Bone marrow (tissue), 2 donors: ENCODE results near the gene AIP.
A peak's percentile ranks its signal among the peaks of the same experiment; 100 is the strongest.

Source experiments
- DNase-seq, 2 donors: peaks; one replicate each; lab custom pipeline; 2025; lab: John Stamatoyannopoulos, UW

AIP gene

DNA sequence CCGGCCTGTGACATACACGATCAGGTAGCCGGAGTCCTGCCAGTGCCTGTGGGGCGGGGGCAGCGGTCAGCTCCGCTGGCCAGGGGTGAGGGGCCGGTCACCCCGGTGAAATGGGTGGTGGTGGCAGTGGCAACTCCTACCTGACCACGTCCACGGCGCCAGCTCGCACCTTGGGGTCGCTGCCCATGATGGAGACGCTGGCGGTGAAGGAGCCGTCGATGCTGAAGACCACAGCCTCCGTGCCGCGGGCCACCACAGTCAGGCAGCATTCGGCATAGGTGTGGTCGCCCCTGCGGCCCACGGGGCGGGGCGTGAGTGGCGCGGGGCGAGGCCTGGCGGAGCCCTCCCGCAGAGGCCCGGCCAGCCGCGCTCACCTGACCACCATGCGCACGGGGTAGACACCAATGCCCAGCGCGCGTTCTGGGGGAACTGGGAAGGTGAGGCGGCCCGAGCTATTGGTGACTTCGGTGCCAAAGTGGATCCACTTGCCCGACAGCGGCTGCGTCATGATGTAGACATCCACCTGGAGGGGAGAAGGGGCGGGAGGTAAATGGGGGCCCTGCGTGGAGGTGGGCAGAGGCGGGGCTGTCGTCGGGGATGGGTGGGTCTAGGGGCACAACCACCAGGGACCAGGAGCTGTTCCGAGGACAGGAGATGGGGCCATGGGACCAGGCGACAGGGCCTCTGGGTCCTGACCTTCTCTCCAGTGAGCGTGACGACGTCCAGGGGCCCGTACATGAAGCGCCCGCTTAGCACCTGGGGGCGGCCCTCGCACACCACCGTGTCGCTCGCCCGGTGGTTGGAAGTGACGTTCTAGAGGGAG lies 10.9 kb downstream of the AIP start:
- DNase-seq, result no peak

DNA sequence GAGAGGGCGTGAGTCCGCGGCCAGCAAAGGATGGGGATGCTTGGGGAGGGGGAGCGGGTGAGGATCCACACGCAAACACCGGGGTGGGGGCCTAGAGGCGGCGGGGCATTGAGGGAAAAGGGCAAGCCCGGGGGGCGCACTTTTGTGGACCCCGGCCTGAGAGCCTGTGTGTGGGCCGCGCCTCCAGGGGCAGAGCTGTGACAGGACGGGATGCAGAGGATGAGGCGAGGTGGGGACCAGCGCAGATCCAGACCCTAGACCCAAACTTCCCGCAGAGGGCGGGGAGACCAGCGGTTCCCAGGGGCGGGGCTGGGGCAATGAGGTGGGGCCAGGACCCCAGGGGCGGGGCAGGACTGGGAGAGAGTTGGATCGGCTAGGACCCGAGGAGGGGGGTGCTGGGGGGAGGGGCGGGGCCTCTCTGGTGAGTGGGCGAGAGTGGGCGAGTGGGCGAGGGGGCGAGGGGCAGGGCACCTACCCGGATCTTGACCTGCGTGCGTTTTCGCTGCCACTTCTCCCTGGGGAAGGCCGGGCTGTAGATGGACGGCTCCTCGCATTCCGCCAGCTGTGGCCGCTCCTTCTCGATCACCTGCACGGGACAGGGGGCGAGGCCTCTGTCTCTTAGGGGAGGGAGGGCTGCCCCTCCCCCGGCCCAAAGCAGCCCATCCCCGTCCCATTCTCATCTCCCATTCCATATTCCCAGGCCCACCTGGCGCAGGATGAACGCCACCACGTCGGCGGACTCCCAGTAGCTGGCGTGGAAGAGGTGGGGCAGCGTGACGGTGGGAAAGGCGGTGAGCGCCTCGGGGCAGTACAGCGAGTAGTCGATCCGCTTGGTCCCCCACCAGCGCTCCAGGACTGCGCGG lies 11.8 kb downstream of the AIP start:
- no peak for DNase-seq

DNA sequence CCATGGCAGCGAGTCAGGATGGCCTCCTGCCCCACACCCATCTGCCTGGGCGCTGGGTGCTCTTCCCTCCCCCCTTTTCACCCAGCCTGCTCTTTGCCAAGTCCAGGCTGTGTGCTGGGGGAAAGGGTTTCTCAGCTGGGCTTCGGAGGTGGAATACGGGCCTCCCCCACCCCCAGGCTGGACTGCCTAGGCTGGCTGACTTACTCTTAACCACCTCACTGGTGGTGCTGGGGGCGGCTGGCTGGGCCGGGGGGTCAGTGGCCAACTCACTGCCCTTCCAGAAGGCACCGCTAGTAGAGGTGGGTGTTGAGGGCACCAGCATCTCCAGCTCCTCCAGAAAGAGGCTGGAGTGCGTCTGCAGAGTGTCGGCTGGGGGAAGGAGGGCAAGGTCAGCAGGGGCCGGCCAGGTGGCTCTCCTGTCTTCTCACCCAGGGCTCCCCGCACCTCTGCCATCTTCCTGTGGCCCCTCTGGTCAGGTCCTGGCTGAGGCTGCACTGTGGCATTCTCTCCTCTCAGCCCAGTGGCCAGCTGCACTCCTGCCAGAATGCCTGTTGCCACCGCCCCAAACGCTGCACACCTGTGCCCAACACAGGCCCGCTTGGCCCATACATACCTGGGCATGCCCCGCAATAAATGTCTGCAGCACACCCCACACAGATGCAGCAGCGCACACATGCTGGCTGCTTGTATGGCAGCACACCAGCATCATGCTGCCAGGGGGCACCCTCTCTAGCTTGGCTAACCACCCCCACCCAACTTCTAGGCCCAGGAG lies 12.6 kb downstream of the AIP start:
- DNase-seq, result no peak

DNA sequence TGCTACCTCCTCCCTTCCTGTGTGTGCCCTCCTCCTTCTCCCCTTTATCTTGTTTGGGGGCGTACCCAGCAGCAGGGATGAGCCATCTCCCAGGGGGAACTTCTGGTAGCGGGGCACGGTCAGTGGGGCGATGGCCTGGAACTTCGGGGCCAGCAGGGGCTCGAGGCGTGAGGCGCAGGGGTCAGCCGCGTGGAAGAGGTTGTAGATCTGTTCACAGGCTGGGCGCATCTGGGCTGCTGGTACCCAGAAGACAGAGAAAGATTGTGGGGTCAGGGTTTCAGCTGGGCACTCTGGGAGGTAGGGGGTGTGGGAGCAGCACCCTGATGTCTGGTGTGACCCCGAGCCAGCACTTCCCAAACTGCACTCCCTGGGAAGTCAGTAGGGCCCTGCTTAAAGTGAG lies 13.3 kb downstream of the AIP start:
- no peak for DNase-seq

DNA sequence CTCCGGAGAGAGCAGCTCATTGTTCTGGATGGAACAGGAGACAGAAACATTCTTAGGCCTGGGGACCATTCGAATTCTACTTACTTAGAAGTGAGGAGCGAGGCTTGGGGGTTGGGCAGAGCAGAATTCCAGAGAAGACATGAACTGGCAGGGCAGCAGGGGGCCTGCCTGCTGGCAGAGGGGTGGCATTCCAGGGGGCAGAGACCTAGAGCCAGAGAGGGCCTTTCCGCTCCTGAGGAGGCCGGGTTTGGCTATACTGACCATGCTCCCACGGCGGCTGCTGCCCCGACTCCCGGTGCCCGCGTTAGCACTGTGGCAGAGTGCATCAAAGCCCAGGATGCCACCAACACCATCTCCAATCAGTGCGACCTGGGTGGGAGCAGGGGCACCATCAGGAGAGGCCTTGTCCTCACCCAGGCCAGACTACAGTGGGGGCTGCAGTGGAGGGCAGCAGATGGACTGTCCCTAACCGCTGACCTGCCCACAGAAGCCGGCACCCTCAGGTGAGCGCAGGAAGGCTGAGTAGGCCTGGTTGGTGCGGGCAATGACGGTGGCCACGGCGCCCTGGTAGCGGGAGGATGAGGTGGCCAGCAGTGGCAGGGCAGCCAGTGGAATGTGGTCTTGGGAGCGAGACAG lies 14.9 kb downstream of the AIP start:
- no peak for DNase-seq

DNA sequence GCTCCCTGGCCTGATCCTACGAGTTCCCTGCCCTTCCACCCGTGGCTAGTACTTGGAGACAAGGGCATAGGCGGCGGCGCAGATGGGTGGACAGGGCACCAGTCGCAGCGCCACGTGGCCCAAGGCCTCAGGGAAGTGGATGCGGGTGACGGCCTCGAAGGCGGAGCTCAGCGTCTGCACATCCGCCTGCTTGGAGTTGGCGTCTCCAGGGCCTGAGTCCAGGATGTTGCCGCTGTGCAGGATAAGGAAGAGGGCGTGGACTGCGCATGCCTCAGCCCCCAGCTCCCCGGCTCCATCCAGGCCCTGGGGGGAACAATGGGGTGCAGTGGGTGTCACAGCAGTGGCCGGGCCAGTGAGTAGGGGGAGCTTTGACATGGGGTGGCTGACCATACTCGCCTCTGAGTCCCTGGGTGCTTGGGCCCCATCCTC lies 15.7 kb downstream of the AIP start:
- DNase-seq, result no peak

DNA sequence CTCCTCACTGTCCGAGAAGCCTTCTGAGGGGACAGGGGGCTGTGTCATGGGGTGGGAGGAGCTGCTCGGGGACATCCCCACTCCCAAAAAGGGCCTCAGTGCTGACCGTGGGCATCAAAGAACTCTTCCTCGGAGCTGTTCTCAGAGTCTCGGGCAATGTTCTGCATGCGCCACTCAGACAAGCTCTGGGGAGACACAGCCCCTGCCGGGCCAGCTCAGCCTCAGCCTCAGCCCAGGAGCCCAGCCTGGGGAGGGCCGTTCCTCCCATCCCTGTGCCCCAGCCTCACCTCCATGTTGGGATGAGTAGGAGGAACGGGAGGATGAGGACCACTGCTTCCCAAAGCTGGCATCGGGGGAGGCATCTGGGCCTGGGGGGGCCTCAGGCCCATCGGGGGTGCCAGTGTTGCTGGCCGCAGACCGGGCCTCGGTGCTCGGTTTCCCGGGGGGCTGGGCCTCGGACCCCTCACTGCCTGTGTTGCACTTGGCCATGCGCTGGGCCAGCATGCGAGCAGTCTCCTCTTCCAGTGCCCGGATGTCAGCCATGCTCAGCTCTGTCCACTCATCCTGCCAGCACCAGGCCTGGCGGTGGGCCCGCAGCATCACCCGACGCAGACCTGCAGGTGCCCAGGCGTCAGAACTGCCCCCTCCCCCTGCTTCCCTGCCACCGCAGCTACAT lies 17.1 kb downstream of the AIP start:
- no peak for DNase-seq

DNA sequence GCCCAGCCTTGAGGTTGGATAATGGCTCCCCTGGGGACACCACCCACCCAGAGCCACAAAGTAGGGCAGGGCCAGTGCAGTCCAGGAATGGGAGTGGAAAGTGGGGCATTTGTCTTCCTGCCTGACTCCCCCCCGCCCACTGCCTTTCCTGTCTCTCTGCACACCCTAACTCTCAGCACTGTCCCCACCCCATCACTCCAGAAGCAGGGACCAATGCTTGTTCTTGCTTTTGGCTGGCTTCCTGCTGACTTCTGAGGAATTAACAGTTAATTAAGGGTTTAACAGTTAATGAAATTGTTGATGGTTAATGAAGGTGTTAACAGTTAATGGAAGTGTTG lies 17.6 kb downstream of the AIP start:
- no peak for DNase-seq

DNA sequence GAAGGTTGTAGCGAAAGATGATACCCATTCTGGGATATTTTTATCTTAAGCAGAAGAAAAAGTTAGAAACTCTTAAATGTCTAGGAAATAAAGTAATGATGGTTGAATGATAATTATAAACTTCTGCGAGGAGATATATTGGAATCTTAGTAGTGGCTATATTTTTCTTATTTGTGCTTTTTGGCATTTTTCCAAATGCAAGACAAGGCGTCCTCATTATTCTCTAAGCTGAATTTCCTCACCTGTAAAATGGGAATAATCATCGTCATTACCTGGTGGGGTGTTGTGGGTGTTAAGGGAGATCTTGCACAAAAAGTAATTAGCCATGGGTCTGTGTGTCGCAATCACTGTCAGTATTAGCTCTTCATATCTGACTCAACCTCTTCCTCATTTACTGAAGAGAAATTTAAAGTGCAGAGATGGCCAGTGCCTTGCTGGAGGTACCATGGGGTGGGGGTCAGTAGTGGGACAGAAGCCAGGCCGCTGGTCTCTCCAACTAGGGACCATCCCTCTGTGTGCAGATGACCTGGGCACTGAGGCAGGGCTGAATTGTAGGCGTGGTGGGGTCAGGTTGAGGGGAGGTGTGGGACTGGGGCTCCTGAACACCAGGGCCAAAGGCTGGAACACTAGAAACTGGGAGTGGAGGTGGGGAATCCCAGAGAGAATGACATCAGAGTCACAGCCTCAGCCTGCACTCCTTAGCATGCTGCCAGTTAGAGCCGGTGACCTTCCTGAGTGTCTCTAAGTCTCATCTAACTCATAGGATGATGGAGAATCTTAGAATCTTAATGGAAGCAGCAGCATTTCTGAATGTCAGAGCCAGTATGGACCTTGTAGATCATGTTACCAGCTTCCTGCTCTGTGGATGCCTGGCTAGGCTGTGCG lies 18.2 kb downstream of the AIP start:
- peak in 1 of 2 donors; percentile 8 for DNase-seq

DNA sequence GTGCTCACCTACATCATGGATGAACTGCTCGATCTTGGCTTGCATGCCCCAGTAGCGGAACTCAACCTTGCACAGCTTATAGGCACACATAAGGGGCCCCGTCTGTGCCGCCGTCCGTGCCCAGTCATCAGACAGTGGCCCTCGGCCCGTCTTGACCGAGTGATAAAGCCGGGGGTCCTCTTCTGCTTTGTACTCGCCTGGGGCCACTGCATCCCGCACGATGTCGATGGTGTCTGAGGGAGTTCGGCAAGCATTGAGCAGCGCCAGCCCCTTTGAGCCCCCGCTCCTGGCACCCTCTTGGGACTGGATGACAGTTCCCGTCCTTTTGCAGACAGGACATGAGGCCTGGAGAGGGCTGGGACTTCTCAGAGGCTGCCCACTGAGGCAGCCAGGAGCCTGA lies 19.0 kb downstream of the AIP start:
- no peak for DNase-seq

DNA sequence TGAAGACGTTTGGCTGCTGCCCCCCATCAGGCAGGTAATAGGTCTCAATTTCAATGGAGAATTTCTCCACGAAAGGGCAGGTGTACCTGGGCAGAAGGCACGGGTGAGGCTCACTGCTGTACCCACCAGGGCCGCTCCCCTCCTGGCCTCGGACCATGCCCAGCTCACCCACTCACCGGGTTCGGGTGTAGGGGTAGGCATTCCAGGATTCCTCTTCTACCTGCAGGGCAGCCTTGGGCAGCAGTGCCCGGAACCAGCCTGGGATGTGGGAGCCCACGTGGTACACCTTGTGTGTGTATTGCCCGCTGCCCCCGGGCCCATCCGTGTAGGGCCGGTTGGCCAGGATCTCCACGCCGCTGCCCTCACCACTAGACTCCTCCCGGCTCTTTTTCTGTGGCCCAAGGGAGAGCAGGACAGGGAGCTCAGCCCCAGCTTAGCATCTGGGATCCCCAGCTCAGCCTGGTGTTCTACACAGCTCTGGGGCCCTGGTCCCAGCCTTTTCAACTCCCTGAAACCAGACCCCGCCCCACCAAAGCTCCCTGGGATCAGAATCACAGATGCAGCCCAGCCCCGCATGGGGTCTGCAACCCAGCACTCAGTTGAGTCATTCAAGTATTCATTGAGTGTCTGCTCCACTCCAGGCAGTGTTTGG lies 19.6 kb downstream of the AIP start:
- DNase-seq, result no peak

DNA sequence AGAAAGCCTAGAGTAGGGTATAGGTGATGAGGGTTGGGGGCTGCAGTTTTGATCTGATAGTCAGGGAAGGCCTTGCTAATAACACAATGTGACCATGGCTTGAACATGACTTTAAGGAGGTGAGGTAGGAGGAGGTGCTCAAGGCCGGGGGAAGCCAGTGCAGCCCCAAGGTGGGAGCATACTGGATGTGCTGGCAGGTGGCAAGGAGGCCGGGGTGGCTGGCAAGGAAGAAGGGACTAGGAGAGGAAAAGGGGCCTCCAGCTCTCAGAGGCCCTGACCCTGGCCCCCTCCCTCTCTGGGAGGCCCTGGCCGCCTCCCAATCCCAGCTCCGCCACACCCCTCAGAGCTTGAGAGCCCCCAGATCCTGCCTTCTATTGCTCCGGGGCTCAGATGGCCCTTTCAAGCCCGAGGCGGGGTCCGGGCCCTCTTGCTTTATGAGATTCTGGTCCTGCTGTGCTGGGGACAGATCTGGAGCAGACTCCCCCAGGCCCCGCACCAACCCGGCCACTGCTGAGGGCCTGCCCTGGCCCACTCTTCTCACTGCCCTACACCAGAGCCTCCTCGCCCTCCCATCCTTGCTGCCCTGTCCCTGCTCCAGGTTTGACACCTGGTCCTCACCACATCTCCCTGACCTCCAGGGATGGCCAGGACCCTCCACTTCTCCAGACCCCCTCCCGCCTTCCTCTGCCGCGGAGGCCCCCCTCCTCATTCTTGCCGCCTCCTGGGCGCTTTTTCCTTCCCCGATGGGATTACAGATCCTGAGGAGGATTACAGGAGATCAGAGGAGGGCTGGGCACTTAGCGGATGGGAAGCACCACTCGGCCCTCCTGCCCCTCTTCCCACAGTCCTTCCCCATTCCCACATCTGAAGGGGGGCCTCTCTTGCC lies 20.5 kb downstream of the AIP start:
- no peak for DNase-seq

DNA sequence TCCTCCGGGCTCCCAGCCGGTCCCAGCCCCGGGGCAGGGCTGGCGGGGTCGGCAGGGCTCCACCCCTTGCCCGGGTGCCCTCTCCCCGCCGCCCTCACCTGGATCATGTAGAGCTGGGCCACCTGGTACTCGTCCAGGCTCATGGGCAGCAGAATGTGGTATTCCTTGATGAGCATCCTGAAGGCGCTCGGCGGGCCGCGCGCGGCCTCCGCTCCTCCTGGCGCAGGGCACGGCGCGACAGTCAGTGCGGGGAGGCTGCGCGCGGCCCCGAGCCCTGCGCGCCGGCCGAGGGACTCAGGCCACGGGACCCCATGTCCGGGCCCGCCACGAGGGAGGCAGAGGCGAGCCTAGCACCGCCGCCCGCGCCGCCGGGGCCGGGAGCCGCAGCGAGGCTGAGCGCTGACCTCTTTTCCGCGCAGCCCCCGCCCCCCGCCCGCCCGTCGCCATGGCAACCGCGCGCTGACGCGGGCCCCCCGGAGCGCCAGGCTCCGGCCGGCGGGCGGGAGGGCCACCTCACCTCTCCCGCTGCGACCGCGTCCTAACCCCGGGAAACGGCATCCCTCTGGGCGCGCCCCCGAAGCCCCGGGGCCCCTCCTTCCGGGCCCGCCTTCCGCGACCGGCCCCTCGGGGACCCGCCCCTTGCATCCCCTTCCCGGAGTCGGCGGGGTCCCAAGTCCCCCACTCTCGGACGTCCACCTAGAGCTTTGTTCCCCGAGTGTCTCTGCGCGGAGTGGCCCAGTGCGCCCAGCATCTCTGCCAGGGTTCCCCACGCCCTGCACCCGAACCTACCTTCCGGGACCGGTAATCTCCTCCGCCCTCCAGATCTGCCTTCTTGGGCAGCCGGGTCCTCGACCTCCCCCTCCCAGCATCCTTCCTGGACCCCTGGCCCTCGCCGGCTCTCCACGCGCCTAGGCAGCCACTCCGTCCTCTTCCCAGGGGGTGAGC lies 21.5 kb downstream of the AIP start:
- no peak for DNase-seq

DNA sequence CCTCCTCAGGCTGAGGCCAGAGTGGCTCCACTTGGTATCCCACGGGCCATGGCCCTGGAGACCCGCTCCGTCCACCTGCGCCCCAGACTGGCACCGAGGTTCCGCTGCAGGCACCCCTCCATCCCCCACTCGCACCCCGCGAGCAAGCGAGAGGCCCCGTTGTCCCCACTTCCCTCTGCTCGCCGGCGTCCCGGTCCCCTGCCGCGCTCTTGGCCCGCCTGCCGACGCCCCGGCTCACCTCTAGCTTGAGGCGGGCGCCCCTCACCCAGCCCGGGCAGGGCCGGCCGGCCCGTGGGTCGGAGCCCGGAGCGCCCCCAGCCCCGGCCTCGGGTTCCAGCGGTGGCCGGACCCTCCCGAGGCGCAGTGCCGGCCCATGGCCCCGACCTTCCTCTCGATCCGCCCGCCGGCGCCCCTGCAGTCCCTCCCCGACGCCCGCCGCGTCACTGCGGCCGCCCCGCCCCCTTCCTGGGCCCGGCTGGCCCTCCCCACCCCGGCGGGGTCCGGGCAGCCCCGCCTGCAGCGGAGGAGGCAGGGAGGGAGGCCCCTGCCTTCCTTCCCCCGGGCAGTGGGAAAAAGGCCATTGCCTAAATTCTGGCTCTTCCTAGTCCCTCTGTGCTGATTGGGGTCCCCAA lies 22.2 kb downstream of the AIP start, which contains the start of gene PITPNM1:
Gene PITPNM1 (minus strand): TSS at position 414 of the 632 bp plus-strand sequence. CDS start 1,183 bp downstream, outside the sequence.
- peak in 1 of 2 donors; percentile 76 for DNase-seq

DNA sequence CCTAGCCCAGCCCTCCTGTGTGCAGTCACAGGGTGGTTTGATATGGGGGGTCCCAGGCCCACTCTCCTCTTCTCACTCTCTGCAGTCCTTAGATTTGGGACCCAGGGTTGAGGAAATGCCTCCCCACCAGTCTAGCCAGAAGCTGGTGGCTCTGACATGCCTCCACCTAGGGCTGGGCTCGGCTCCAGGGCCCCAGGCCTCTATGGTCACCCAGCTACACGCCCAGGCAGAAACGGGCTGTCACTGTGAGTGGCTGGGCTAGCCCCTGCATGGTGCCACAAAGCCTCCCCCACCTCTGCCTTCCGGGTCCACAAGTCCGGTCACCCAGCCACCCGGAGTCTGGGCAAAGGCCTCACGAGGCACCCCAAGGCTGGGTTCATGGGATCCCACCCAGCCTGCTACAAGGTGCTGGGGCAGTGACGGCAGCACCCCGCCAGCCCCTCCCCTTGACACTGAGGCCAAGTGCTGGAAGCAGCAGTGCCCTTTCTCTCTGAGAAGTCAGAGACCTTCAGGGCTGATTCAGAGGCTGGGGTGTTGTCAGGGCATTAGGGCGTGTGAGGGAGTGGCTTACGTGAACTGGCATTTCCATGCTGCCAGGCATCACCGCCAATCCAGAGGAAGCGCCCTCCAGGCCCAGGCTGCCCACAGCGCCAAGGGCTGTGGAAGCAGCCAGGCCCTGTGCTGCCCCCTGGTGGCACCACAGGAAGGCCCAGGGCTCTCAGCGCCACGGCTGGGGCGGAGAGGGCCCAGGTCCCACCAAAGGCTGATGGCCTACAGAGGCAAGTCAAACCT lies 23.0 kb downstream of the AIP start:
- DNase-seq, result peak; percentile 89 to 90

DNA sequence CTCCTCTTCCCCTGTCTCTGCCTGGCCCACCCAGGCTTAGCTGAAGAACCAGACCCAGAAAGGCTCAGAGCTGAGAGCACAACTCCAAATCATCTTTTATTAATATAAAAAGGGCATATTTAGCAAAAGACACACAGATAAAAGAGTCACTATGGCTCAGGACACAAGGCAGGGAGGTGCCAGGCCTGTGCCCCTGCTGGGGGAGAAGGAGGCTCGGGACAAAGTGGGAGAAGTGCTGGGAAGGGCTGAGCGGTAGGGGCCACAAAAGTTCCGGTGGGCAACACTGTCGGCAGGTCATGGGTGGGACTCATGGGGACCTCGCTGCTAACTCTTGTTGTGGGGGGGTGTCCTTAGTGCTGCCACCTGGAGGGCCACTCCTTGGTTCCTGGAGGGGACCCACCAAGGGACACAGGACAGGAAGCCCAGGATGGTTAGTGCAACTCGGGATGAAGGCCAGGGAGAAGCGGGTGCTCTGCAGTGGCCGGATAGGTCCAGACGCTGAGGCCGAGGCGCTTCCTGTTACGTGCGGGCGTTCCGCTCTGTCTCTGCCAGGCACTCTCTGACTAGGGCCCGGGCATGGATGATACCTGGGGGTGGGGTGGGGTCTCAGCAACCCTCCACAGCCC lies 23.7 kb downstream of the AIP start:
- DNase-seq, result no peak
